K562 (cell line): ENCODE results near the gene DTL. TPM values are rescaled to one million over a fixed set of nuclear protein-coding genes. Genes with fewer than 3 reads are reported as not detected.

Experiments used
- GABPB2 ChIP-seq: fragments of 250-450 bp; sonication (Bioruptor Pico); conservative IDR thresholded peaks from 2 replicates; pipeline ENCODE4 v1.5.1; 2021; ENCODE audit warnings: mild to moderate bottlenecking
- HDAC3 ChIP-seq: fragments of 450-650 bp; IDR thresholded peaks from 2 replicates; pipeline ENCODE4 v1.6.1; 2018; ENCODE audit warnings: borderline replicate concordance, mild to moderate bottlenecking, moderate library complexity; ENCODE audit not compliant: partially characterized antibody
- IFI16 ChIP-seq: fragments of 250-450 bp; sonication (Bioruptor Pico); IDR thresholded peaks from 2 replicates; pipeline ENCODE4 v2.1.2; 2022; ENCODE audit warnings: mild to moderate bottlenecking, inconsistent platforms
- NBN ChIP-seq: fragments of 450-650 bp; IDR thresholded peaks from 2 replicates; pipeline ENCODE4 v1.6.1; 2016; ENCODE audit warnings: low read depth, mild to moderate bottlenecking
- POLR2G ChIP-seq: fragments of 200-400 bp; formaldehyde crosslinking; IDR thresholded peaks from 2 replicates; pipeline ENCODE4 v1.6.1; 2017; ENCODE audit warnings: low read depth, mild to moderate bottlenecking, antibody characterized with exemption, low read length, moderate library complexity
- SMARCA4 ChIP-seq: fragments of 450-650 bp; IDR thresholded peaks from 2 replicates; pipeline ENCODE4 v1.6.1; 2016
- ZNF766 ChIP-seq: fragments of 200-800 bp; sonication (Bioruptor generic); conservative IDR thresholded peaks from 2 replicates; pipeline ENCODE4 v1.6.1; 2016; ENCODE audit warnings: missing genetic modification characterization, missing compliant biosample characterization
- polyA plus RNA-seq, 8 experiments: library from polyadenylated mRNA; depleted of rRNA in 4 of 8; stranded (reverse) in 5 of 8; unstranded in 3 of 8; fragments of >200 nt; fragmentation: Nextera tagmentation in 2 of 8; fragmentation: Illumina TruSeq in 1 of 8; extraction: Ambion mirVana in 2 of 8; extraction: Trizol in 1 of 8; gene quantifications; 2 replicates each; pipeline versions ENCODE4 v1.2.1 to v1.2.3, GENCODE V29; 2011 to 2014; ENCODE audit warnings: inconsistent platforms in 1 of 8, missing spikeins in 1 of 8
- total RNA-seq, 7 experiments: library from RNA; depleted of rRNA in 6 of 7; stranded (reverse); fragments of >200 nt in 6 of 7; fragmentation: Illumina TruSeq in 2 of 7; extraction: Trizol in 2 of 7; gene quantifications; 2 replicates each; pipeline versions ENCODE4 v1.2.1 to v1.2.3, GENCODE V29; 2011 to 2021; ENCODE audit warnings: low replicate concordance in 1 of 7
- TF ChIP-seq, protein P1 (sequence below), 3 experiments: IDR thresholded peaks in 2 of 3; conservative IDR thresholded peaks in 1 of 3; 2 replicates each; pipeline ENCODE4 v1.5.1; 2011 to 2012; ENCODE audit warnings: low read length in 3 of 3, mild to moderate bottlenecking in 3 of 3, control low read depth in 2 of 3, improper control_type of control experiment in 1 of 3, inconsistent platforms in 1 of 3, low read depth in 1 of 3, mixed read lengths in 1 of 3, moderate library complexity in 1 of 3; ENCODE audit not compliant: insufficient read depth in 2 of 3
- TF ChIP-seq, protein P2 (sequence below): fragments of 200-400 bp; formaldehyde crosslinking; IDR thresholded peaks from 2 replicates; pipeline ENCODE4 v1.6.1; 2017; ENCODE audit warnings: mild to moderate bottlenecking, low read depth, low read length, moderate library complexity
- TF ChIP-seq, protein P3 (sequence below): fragments of 450-650 bp; IDR thresholded peaks from 2 replicates; pipeline ENCODE4 v1.6.1; 2016; ENCODE audit warnings: borderline replicate concordance

DTL gene
- total and polyA plus RNA-seq, 9 of the 15 experiments (the other 6 are each of a cell fraction or from before 2014, with no cell fraction given), result 38.3 to 81.0 (median 63.2) TPM

DNA sequence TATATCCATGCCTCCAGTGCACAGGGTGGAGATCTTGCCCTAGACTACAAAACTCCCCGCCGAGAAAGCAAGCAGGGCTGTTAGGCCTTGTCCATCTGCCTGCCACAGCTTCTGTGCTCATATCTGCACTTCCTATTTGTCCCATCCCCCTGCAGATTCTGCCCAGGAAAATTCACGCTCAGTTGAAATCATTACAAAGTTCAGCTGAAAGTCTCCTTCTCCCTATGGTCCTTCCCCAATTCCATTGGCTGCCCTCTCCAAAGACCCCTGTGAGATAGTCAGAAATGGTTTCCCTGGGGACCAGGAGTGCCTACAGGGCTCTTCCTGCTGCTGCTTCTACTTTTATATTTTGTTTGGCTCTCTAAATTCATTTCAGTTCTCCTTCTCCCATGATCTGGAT is 63.2 kb downstream of the DTL start (continued):
- TF ChIP-seq, protein P1, sequence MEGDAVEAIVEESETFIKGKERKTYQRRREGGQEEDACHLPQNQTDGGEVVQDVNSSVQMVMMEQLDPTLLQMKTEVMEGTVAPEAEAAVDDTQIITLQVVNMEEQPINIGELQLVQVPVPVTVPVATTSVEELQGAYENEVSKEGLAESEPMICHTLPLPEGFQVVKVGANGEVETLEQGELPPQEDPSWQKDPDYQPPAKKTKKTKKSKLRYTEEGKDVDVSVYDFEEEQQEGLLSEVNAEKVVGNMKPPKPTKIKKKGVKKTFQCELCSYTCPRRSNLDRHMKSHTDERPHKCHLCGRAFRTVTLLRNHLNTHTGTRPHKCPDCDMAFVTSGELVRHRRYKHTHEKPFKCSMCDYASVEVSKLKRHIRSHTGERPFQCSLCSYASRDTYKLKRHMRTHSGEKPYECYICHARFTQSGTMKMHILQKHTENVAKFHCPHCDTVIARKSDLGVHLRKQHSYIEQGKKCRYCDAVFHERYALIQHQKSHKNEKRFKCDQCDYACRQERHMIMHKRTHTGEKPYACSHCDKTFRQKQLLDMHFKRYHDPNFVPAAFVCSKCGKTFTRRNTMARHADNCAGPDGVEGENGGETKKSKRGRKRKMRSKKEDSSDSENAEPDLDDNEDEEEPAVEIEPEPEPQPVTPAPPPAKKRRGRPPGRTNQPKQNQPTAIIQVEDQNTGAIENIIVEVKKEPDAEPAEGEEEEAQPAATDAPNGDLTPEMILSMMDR (IDR thresholded peaks at IDR 0.05 in 2 of 3, conservative IDR thresholded peaks at IDR 0.05 in 1 of 3; ENCODE audit: insufficient read depth in 2 of 3, low read depth in 1 of 3, low read length in 3 of 3), result no peak
- no peak for TF ChIP-seq HDAC3
- TF ChIP-seq, protein P2, sequence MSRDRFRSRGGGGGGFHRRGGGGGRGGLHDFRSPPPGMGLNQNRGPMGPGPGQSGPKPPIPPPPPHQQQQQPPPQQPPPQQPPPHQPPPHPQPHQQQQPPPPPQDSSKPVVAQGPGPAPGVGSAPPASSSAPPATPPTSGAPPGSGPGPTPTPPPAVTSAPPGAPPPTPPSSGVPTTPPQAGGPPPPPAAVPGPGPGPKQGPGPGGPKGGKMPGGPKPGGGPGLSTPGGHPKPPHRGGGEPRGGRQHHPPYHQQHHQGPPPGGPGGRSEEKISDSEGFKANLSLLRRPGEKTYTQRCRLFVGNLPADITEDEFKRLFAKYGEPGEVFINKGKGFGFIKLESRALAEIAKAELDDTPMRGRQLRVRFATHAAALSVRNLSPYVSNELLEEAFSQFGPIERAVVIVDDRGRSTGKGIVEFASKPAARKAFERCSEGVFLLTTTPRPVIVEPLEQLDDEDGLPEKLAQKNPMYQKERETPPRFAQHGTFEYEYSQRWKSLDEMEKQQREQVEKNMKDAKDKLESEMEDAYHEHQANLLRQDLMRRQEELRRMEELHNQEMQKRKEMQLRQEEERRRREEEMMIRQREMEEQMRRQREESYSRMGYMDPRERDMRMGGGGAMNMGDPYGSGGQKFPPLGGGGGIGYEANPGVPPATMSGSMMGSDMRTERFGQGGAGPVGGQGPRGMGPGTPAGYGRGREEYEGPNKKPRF, result no peak
- TF ChIP-seq ZNF766, result no peak
- no peak for TF ChIP-seq POLR2G
- TF ChIP-seq IFI16 (CRISPR knock-in tag), result no peak
- no peak for TF ChIP-seq SMARCA4
- no peak for TF ChIP-seq NBN
- TF ChIP-seq, protein P3, sequence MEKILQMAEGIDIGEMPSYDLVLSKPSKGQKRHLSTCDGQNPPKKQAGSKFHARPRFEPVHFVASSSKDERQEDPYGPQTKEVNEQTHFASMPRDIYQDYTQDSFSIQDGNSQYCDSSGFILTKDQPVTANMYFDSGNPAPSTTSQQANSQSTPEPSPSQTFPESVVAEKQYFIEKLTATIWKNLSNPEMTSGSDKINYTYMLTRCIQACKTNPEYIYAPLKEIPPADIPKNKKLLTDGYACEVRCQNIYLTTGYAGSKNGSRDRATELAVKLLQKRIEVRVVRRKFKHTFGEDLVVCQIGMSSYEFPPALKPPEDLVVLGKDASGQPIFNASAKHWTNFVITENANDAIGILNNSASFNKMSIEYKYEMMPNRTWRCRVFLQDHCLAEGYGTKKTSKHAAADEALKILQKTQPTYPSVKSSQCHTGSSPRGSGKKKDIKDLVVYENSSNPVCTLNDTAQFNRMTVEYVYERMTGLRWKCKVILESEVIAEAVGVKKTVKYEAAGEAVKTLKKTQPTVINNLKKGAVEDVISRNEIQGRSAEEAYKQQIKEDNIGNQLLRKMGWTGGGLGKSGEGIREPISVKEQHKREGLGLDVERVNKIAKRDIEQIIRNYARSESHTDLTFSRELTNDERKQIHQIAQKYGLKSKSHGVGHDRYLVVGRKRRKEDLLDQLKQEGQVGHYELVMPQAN, result no peak
- TF ChIP-seq GABPB2 (CRISPR knock-in tag), result no peak
